ENCODE results near the gene CPEB4. TPM values are rescaled to one million over a fixed set of nuclear protein-coding genes. Genes with fewer than 3 reads are reported as not detected.

The CPEB4 gene
- total RNA-seq, 1 donor from 2014 or later = 32.4 TPM

DNA sequence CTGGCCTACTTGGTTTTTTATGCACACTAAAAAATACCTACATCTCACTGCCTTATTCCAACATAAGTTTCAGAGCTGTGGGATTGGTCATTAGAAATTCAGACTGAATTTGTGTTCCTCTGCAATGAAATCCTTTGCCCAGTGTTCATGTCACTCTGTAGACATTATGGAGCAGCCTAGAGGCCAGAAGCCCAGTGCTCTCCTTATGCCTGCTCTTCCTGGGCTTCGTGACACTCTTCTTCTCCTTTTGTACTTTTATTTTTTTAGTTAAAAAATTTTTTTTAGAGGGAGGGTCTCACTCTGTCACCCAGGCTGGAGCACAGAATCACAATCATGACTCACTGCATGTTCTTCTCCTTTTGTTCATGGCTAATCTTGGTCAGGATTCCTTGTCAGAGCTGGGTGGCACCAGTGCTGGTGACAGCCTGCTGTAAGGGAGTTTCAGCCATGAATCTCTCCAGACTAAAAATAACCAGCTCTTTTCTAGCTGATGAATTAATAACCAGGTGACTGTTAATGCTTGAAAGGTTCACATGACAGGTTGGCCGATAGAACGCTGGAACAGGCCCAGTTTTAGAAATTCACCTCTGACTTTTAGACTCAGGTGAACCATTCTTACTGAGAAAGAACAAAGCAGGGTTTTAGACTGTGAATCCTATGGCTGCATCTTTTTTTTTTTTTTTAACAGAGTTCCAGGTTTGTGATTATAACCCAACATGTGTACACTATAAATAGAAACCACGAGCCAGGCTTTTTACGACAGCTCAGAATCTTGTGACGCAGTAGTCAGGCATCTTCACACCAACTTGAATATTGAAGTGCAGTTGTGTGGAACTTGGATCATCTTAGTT, 66.7 kb downstream of the CPEB4 start:
- no peaks in the 10 kb centered on the region for H3K9me3 ChIP-seq (ENCODE audit: control insufficient read depth in 3 of 3, low read length in 3 of 3)
- no peaks in the 10 kb centered on the region for H3K27me3 ChIP-seq (ENCODE audit: control insufficient read depth in 3 of 3, insufficient read depth in 3 of 3, low read length in 3 of 3)
- H3K9ac ChIP-seq (ENCODE audit: low read depth in 1 of 3, low read length in 3 of 3) = peak overlapping the region in 2 of 3 donors; percentile 27 to 54
- no peak overlapping the region for H3K4me3 ChIP-seq (ENCODE audit: low read length in 3 of 3)
- H3K27ac ChIP-seq (ENCODE audit: low read depth, low read length) = peak overlapping the region; percentile 89
- peaks cover 39 to 50% (median 44%) of the 10 kb centered on the region in 3 donors for H3K36me3 ChIP-seq (ENCODE audit: control insufficient read depth in 3 of 3, insufficient read depth in 3 of 3, low read length in 3 of 3)
- peaks cover 10 to 17% (median 17%) of the 10 kb centered on the region in 3 donors for H3K4me1 ChIP-seq (ENCODE audit: control insufficient read depth in 3 of 3, insufficient read depth in 3 of 3, low read length in 3 of 3)

DNA sequence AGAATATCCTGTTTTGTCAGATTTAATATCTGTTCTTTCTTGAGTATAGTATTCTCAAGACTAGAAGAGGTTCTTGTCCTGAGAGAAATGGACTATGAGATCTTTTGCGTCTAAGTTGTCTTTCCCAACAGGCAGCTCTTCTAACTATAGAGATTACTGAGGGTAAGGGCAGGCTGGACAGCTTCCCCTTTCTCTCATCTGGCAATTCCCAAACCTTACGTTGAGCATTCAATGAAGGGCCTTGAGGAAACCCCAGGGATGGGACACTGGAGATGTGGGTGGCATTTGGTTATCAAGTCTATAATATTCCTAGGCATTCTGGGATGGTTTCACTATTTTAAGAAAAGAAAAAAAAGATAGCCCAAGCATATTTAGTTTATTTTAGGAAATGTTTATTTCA, 72.8 kb downstream of the CPEB4 start:
- Histone ChIP-seq H3K27ac (ENCODE audit: low read depth, low read length) (no peak overlapping the region), H3K9ac (ENCODE audit: low read depth in 1 of 3, low read length in 3 of 3) (no peak overlapping the region), H3K4me1 (ENCODE audit: control insufficient read depth in 3 of 3, insufficient read depth in 3 of 3, low read length in 3 of 3) (peaks cover 6 to 15% (median 7%) of the 10 kb centered on the region in 3 donors), H3K36me3 (ENCODE audit: control insufficient read depth in 3 of 3, insufficient read depth in 3 of 3, low read length in 3 of 3) (peaks cover 2 to 10% (median 7%) of the 10 kb centered on the region in 3 donors), H3K27me3 (ENCODE audit: control insufficient read depth in 3 of 3, insufficient read depth in 3 of 3, low read length in 3 of 3) (no peaks in the 10 kb centered on the region), H3K4me3 (ENCODE audit: low read length in 3 of 3) (no peak overlapping the region), H3K9me3 (ENCODE audit: control insufficient read depth in 3 of 3, low read length in 3 of 3) (no peaks in the 10 kb centered on the region)

DNA sequence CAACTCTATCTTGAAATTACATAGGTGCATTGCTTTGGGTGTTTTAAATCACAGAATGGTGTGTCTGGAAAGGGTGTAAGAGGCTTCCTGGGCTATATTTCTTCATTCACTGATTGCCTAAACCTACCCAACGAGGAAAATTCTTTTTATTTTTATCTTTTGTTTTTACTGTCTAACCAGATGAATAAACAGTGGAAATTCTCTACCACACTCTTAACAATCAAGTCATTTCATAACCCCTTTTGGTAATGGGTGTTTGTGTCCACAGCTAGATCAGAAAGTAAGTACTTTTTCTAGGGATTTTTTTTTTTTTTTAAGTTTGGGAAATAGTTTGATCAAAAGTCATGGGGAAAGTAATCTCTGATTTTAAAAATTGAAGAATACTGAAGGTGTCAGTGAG, 73.3 kb downstream of the CPEB4 start:
- no peaks in the 10 kb centered on the region for H3K9me3 ChIP-seq (ENCODE audit: control insufficient read depth in 3 of 3, low read length in 3 of 3)
- no peaks in the 10 kb centered on the region for H3K27me3 ChIP-seq (ENCODE audit: control insufficient read depth in 3 of 3, insufficient read depth in 3 of 3, low read length in 3 of 3)
- no peak overlapping the region for H3K9ac ChIP-seq (ENCODE audit: low read depth in 1 of 3, low read length in 3 of 3)
- H3K36me3 ChIP-seq (ENCODE audit: control insufficient read depth in 3 of 3, insufficient read depth in 3 of 3, low read length in 3 of 3) = peaks cover 0 to 10% (median 5%) of the 10 kb centered on the region in 3 donors
- H3K4me3 ChIP-seq (ENCODE audit: low read length in 3 of 3) = no peak overlapping the region
- no peak overlapping the region for H3K27ac ChIP-seq (ENCODE audit: low read depth, low read length)
- H3K4me1 ChIP-seq (ENCODE audit: control insufficient read depth in 3 of 3, insufficient read depth in 3 of 3, low read length in 3 of 3) = peaks cover 6 to 14% (median 7%) of the 10 kb centered on the region in 3 donors

DNA sequence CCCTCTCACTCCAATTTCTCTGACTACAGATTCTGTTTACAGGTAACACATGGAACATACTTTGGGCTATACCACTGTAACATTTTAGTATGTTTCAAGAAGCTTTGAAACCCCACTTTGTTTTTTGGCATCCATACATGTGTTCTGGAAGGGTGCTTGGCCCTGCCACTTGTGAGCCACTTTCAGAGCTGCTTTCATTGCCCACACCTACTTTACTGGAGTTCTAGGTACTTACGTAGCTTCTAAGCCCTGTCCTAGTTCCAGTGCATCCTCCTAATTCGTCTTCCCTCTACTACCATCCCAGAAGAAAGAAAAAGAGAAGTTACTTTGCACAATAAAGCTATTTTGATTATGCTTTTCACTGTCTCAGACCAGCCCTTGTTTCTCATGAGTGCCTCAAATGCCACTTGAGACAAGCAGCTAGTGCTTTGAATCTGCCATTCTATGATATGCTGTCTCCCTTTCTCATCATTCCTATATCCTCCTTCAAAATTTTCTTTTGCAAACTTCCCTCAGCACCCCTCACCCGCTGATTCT, 74.4 kb downstream of the CPEB4 start:
- Histone ChIP-seq H3K36me3 (ENCODE audit: control insufficient read depth in 3 of 3, insufficient read depth in 3 of 3, low read length in 3 of 3) (peaks cover 0 to 5% (median 5%) of the 10 kb centered on the region in 3 donors), H3K27ac (ENCODE audit: low read depth, low read length) (peak overlapping the region; percentile 82), H3K9ac (ENCODE audit: low read depth in 1 of 3, low read length in 3 of 3) (peak overlapping the region in 2 of 3 donors; percentile 34 to 60), H3K4me3 (ENCODE audit: low read length in 3 of 3) (peak overlapping the region in 1 of 3 donors; percentile 52), H3K9me3 (ENCODE audit: control insufficient read depth in 3 of 3, low read length in 3 of 3) (no peaks in the 10 kb centered on the region), H3K27me3 (ENCODE audit: control insufficient read depth in 3 of 3, insufficient read depth in 3 of 3, low read length in 3 of 3) (no peaks in the 10 kb centered on the region), H3K4me1 (ENCODE audit: control insufficient read depth in 3 of 3, insufficient read depth in 3 of 3, low read length in 3 of 3) (peaks cover 6 to 18% (median 7%) of the 10 kb centered on the region in 3 donors)

DNA sequence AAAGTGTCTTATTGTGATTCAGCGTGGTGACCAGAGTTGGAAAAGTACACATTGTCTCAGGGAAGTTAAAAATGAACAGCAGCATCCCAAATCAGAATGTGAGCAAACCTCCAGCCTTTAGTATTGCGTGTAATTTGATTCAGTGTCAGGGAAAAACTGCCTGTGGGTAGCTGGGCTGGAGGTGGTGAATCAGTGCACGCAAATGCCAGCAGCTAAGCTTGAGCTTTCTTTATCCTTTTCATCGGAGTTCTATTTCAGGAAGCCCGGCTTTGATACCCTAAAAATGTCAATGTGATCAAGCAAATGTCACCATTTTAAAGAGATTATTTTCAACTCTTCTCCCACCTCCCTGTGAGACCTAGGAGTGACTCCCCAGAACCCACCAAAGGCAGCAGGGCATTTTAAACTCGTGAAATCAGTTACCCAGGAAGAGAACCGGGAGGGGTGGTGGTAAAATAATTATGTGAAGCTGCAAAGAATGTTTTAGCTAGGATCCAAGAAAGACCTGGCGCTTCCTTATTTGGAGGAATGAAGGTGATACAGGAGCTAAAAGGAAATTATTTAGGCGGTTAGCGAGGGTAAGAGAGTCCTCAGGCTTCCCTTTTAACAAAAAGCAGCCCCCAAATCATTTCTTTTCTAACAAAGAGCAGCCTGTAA, 75.2 kb downstream of the CPEB4 start:
- H3K9me3 ChIP-seq (ENCODE audit: control insufficient read depth in 3 of 3, low read length in 3 of 3) = no peaks in the 10 kb centered on the region
- peaks cover 0 to 5% (median 0%) of the 10 kb centered on the region in 3 donors for H3K36me3 ChIP-seq (ENCODE audit: control insufficient read depth in 3 of 3, insufficient read depth in 3 of 3, low read length in 3 of 3)
- H3K4me3 ChIP-seq (ENCODE audit: low read length in 3 of 3) = peak overlapping the region in 2 of 3 donors; percentile 52
- H3K27ac ChIP-seq (ENCODE audit: low read depth, low read length) = peak overlapping the region; percentile 82
- peaks cover 6 to 19% (median 7%) of the 10 kb centered on the region in 3 donors for H3K4me1 ChIP-seq (ENCODE audit: control insufficient read depth in 3 of 3, insufficient read depth in 3 of 3, low read length in 3 of 3)
- H3K27me3 ChIP-seq (ENCODE audit: control insufficient read depth in 3 of 3, insufficient read depth in 3 of 3, low read length in 3 of 3) = no peaks in the 10 kb centered on the region
- H3K9ac ChIP-seq (ENCODE audit: low read depth in 1 of 3, low read length in 3 of 3) = peak overlapping the region in 2 of 3 donors; percentile 34 to 60

DNA sequence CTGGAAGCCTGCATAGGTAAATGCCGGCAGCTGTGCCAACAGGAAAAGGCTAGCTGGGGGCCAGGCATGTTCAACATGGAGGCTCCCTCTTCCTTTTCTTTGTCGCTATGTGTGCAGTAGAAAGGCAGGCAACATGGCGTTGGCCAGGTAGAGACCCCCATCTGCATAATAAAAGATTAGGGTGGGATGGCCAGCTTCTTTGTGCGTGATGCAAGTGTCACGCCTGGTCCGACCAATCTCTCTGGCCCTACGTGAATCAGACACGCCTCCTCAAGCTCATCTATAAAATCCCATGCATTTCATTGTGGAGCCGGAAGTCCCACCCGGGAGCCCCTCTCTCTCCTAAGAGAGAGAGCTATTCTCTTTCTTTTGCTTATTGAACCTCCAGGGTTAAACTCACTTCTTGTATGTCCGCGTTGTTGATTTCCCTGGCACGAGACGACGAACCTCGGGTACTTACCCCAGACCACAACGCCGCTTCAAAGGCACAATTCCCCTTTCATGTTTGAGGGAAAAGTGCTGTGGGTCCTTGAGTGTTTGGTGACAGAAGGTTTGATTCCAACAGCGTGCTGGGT, 75.8 kb downstream of the CPEB4 start:
- H3K27ac ChIP-seq (ENCODE audit: low read depth, low read length) = peak overlapping the region; percentile 82
- peaks cover 9 to 20% (median 9%) of the 10 kb centered on the region in 3 donors for H3K4me1 ChIP-seq (ENCODE audit: control insufficient read depth in 3 of 3, insufficient read depth in 3 of 3, low read length in 3 of 3)
- peak overlapping the region in 2 of 3 donors; percentile 52 for H3K4me3 ChIP-seq (ENCODE audit: low read length in 3 of 3)
- H3K36me3 ChIP-seq (ENCODE audit: control insufficient read depth in 3 of 3, insufficient read depth in 3 of 3, low read length in 3 of 3) = peaks cover 0 to 5% (median 0%) of the 10 kb centered on the region in 3 donors
- no peaks in the 10 kb centered on the region for H3K27me3 ChIP-seq (ENCODE audit: control insufficient read depth in 3 of 3, insufficient read depth in 3 of 3, low read length in 3 of 3)
- H3K9ac ChIP-seq (ENCODE audit: low read depth in 1 of 3, low read length in 3 of 3) = peak overlapping the region in 2 of 3 donors; percentile 34 to 60
- H3K9me3 ChIP-seq (ENCODE audit: control insufficient read depth in 3 of 3, low read length in 3 of 3) = no peaks in the 10 kb centered on the region

DNA sequence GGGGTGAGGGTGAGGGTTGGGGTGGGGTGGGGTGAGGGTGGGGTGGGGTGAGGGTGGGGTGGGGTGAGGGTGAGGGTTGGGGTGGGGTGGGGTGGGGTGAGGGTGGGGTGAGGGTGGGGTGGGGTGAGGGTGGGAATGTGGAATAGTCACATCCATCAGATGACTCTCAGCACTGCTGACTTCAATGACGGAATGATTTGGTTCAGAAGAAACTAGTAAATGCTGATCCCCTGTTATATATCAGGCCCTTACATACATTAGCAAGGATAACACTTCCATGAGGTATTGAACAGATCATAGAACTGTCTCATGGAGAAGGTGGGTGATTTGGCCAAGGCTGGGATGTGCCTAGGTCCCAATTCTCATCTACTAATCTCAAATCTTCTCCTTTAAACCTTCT, 76.4 kb downstream of the CPEB4 start:
- Histone ChIP-seq H3K27me3 (ENCODE audit: control insufficient read depth in 3 of 3, insufficient read depth in 3 of 3, low read length in 3 of 3) (no peaks in the 10 kb centered on the region), H3K27ac (ENCODE audit: low read depth, low read length) (peak overlapping the region; percentile 6), H3K4me1 (ENCODE audit: control insufficient read depth in 3 of 3, insufficient read depth in 3 of 3, low read length in 3 of 3) (peaks cover 9 to 26% (median 15%) of the 10 kb centered on the region in 3 donors), H3K9ac (ENCODE audit: low read depth in 1 of 3, low read length in 3 of 3) (no peak overlapping the region), H3K9me3 (ENCODE audit: control insufficient read depth in 3 of 3, low read length in 3 of 3) (no peaks in the 10 kb centered on the region), H3K36me3 (ENCODE audit: control insufficient read depth in 3 of 3, insufficient read depth in 3 of 3, low read length in 3 of 3) (peaks cover 0 to 5% (median 0%) of the 10 kb centered on the region in 3 donors), H3K4me3 (ENCODE audit: low read length in 3 of 3) (no peak overlapping the region)

DNA sequence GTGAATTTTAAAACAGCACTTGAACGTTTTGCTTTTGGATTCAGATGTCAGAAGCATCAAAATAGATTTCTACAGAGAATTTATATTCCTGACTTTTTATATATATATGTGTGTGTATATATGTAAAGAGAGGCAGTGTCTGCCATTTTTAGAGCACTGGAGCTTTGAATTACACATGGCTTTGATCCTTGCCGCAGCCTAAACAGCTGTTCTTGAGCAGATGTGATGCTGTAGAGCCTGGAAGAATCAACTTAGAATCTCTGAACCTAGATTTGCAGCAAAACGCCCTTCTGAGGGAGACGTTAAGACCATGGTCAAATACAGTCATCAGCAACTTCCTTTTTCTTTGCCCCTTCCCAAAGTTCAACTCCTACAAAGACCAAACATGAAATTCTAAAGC, 79.1 kb downstream of the CPEB4 start:
- Histone ChIP-seq H3K9me3 (ENCODE audit: control insufficient read depth in 3 of 3, low read length in 3 of 3) (no peaks in the 10 kb centered on the region), H3K4me3 (ENCODE audit: low read length in 3 of 3) (no peak overlapping the region), H3K27me3 (ENCODE audit: control insufficient read depth in 3 of 3, insufficient read depth in 3 of 3, low read length in 3 of 3) (no peaks in the 10 kb centered on the region), H3K27ac (ENCODE audit: low read depth, low read length) (no peak overlapping the region), H3K9ac (ENCODE audit: low read depth in 1 of 3, low read length in 3 of 3) (no peak overlapping the region), H3K36me3 (ENCODE audit: control insufficient read depth in 3 of 3, insufficient read depth in 3 of 3, low read length in 3 of 3) (no peaks in the 10 kb centered on the region), H3K4me1 (ENCODE audit: control insufficient read depth in 3 of 3, insufficient read depth in 3 of 3, low read length in 3 of 3) (peaks cover 9 to 26% (median 15%) of the 10 kb centered on the region in 3 donors)

DNA sequence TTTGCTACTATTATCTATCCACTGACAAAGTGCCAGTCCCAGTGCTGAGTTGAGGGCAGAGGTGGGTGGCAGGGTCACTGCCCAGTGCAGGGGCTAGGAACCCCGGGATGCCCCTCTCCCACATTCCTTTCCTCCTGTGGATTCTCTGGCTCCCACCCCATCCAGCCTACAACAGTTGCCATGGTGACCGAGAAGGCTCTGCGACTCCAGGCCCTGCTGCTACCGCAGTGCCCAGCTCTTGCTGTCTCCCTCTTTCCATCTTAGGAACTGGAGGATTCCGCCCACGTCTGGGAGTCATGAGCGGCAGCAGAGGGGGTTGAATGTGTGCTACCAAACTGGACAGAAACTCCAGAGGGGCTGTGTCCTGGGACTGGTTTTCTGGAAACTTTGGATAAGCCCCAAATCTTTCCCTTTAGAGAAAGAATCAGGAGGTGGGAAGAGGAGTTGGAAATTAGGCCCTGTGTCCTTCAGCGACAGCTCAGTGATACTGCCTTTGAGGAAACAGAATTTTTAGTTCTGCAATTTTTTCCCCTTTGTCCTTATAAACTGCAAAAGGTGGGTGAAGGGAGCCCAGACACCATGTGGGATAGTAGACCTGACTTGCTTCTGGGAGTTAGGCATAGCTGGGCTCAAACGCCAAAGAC, 80.1 kb downstream of the CPEB4 start:
- Histone ChIP-seq H3K27ac (ENCODE audit: low read depth, low read length) (no peak overlapping the region), H3K4me3 (ENCODE audit: low read length in 3 of 3) (no peak overlapping the region), H3K4me1 (ENCODE audit: control insufficient read depth in 3 of 3, insufficient read depth in 3 of 3, low read length in 3 of 3) (peaks cover 7 to 22% (median 15%) of the 10 kb centered on the region in 3 donors), H3K9me3 (ENCODE audit: control insufficient read depth in 3 of 3, low read length in 3 of 3) (no peaks in the 10 kb centered on the region), H3K9ac (ENCODE audit: low read depth in 1 of 3, low read length in 3 of 3) (no peak overlapping the region), H3K27me3 (ENCODE audit: control insufficient read depth in 3 of 3, insufficient read depth in 3 of 3, low read length in 3 of 3) (no peaks in the 10 kb centered on the region), H3K36me3 (ENCODE audit: control insufficient read depth in 3 of 3, insufficient read depth in 3 of 3, low read length in 3 of 3) (no peaks in the 10 kb centered on the region)
